ENCODE measurements around the gene KIAA0232. TPM values are rescaled to one million over a fixed set of nuclear protein-coding genes. Genes with fewer than 3 reads are reported as not detected.

The KIAA0232 gene
- total RNA-seq, 4 donors from 2014 or later, result 39.4 to 66.6 (median 47.1) TPM

DNA sequence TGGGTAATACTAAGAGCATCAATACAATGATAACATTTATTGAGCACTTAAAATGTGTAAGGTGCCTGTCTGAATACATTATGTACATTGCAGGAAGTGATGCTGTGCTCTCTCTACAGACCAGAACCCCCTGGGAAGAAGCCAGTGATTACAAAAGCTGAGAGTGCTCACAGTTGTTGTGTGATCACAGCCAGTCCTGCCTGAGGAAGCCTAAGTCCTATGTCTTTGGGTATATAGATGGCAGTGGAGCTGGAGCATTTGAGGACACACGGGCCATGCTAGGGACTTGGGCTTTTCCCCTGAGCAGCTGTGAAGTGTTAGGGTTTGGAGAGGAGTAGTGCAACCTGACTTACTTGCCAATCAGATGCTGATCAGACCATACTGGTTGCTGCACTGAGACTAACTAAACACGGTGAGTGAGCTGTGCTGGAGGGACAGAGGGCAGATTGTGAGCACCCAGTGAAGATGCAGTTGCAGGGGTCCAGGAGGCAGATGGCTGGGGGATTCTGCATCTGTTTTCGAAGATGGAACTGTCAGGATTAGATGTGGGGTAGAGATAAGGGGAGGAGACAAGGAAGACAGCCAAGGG lies 66.3 kb downstream of the KIAA0232 start:
- 82% methylated on average over 3 of the region's 3 CpGs; no CpG with 5 or more reads in 1 of the 2 donors for WGBS, 2 donors (ENCODE audit: low coverage in 1 of 2)
- ATAC-seq, result no peak

DNA sequence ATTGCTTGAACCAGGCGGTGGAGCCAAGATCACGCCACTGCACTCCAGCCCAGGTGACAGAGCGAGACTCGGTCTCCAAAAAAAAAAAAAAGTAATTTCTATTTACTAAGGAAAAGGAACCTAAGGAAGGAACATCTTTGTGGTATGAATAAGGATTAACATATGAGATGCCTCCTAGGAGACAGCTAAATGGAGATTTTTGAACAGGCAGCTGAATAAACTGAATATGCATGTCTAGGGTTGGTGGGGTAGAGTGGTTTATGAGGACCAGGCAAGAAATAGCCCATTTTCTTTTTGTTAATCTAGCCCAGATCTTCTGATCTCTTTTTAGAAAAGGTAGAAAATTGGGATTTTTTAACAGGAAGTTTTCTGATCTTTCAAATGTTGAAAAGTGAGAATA lies 67.2 kb downstream of the KIAA0232 start:
- WGBS, 2 donors (ENCODE audit: low coverage in 1 of 2), result 100% methylated on average over 2 of the region's 4 CpGs; no CpG with 5 or more reads in 1 of the 2 donors
- H3K9me3 ChIP-seq, result peaks cover 0 to 9% (median 0%) of the 10 kb centered on the region in 3 donors
- ATAC-seq, result no peak

More for the DNA sequence above, 66.3 kb downstream of the KIAA0232 start:
- TF ChIP-seq POLR2A (IDR thresholded peaks at IDR 0.05) (no peak), EP300 (IDR thresholded peaks at IDR 0.05) (no peak), POLR2AphosphoS5 (IDR thresholded peaks at IDR 0.05) (no peak)
- TF ChIP-seq, protein P1, sequence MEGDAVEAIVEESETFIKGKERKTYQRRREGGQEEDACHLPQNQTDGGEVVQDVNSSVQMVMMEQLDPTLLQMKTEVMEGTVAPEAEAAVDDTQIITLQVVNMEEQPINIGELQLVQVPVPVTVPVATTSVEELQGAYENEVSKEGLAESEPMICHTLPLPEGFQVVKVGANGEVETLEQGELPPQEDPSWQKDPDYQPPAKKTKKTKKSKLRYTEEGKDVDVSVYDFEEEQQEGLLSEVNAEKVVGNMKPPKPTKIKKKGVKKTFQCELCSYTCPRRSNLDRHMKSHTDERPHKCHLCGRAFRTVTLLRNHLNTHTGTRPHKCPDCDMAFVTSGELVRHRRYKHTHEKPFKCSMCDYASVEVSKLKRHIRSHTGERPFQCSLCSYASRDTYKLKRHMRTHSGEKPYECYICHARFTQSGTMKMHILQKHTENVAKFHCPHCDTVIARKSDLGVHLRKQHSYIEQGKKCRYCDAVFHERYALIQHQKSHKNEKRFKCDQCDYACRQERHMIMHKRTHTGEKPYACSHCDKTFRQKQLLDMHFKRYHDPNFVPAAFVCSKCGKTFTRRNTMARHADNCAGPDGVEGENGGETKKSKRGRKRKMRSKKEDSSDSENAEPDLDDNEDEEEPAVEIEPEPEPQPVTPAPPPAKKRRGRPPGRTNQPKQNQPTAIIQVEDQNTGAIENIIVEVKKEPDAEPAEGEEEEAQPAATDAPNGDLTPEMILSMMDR (IDR thresholded peaks at IDR 0.05), result no peak
- Histone ChIP-seq H3K27me3 (no peaks in the 10 kb centered on the region), H3K9me3 (peaks cover 0 to 9% (median 0%) of the 10 kb centered on the region in 3 donors), H3K36me3 (peaks cover 0 to 39% of the 10 kb centered on the region in 2 donors), H3K27ac (no peak overlapping the region), H3K4me3 (no peak overlapping the region), H3K4me1 (peaks cover 0 to 21% (median 3%) of the 10 kb centered on the region in 3 donors)

DNA sequence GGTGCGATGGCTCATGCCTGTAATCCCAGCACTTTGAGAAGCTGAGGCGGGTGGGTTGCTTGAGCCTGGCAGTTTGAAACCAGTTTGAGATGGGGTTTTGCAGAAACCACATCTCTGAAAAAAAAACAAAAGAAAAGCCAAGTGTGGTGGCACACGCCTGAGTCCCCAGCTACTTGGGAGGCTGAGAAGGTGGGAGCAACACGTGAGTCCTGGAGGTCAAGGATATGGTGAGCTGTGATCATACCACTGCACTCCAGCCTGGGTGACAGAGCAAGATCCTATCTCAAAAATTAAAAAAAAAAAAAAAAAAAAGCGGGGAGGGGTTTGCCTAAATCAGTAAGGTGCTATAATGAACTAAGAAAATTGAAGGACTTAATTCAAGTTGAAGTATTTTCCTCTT lies 68.9 kb downstream of the KIAA0232 start:
- H3K4me1 ChIP-seq, result peaks cover 0 to 41% (median 5%) of the 10 kb centered on the region in 3 donors
- ATAC-seq, result no peak
- no peak for TF ChIP-seq EP300 (IDR thresholded peaks at IDR 0.05)
- no peak for TF ChIP-seq POLR2AphosphoS5 (IDR thresholded peaks at IDR 0.05)
- TF ChIP-seq POLR2A (IDR thresholded peaks at IDR 0.05), result no peak
- TF ChIP-seq, protein P1 (IDR thresholded peaks at IDR 0.05), result no peak
- WGBS, 2 donors (ENCODE audit: low coverage in 1 of 2), result 90 to 96% methylated on average over 4 to 5 of the region's 5 CpGs
- H3K27me3 ChIP-seq, result no peaks in the 10 kb centered on the region
- peaks cover 0 to 22% of the 10 kb centered on the region in 2 donors for H3K36me3 ChIP-seq
- no peak overlapping the region for H3K4me3 ChIP-seq
- no peak overlapping the region for H3K27ac ChIP-seq
- H3K9me3 ChIP-seq, result peaks cover 0 to 9% (median 0%) of the 10 kb centered on the region in 3 donors

More for the DNA sequence above, 67.2 kb downstream of the KIAA0232 start:
- Histone ChIP-seq H3K4me1 (peaks cover 0 to 25% (median 3%) of the 10 kb centered on the region in 3 donors), H3K27ac (no peak overlapping the region), H3K36me3 (peaks cover 0 to 31% of the 10 kb centered on the region in 2 donors), H3K27me3 (no peaks in the 10 kb centered on the region), H3K4me3 (no peak overlapping the region)
- TF ChIP-seq EP300 (IDR thresholded peaks at IDR 0.05), result no peak
- TF ChIP-seq POLR2A (IDR thresholded peaks at IDR 0.05), result no peak
- TF ChIP-seq, protein P1 (IDR thresholded peaks at IDR 0.05), result no peak
- no peak for TF ChIP-seq POLR2AphosphoS5 (IDR thresholded peaks at IDR 0.05)

DNA sequence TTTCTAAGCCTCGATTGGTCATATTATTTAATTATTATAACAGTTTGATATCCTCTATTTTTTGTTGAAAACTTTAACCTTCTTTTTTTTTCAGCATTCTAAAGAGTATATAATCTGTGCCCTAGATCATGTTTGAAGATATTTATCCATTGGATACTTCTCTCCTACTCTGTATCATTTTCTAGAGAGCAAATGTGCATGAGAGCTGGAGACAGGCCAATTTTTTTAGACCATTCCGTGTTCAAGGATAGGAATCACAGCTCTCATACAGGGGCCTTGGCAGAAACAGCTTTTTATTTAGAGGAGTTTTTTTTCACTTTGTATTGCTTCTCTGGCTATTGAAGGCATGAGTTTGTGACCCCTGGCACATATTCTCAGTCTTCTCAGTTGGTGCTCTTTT lies 69.4 kb downstream of the KIAA0232 start:
- no peak for TF ChIP-seq POLR2AphosphoS5 (IDR thresholded peaks at IDR 0.05)
- no peak for TF ChIP-seq POLR2A (IDR thresholded peaks at IDR 0.05)
- TF ChIP-seq, protein P1 (IDR thresholded peaks at IDR 0.05), result no peak
- no peak for TF ChIP-seq EP300 (IDR thresholded peaks at IDR 0.05)
- Histone ChIP-seq H3K4me3 (no peak overlapping the region), H3K36me3 (peaks cover 0 to 22% of the 10 kb centered on the region in 2 donors), H3K4me1 (peaks cover 0 to 46% (median 6%) of the 10 kb centered on the region in 3 donors), H3K27ac (no peak overlapping the region), H3K9me3 (peaks cover 0 to 9% (median 0%) of the 10 kb centered on the region in 3 donors), H3K27me3 (no peaks in the 10 kb centered on the region)
- 50 to 76% methylated on average over 1 to 2 of the region's 2 CpGs for WGBS, 2 donors (ENCODE audit: low coverage in 1 of 2)
- ATAC-seq, result no peak

DNA sequence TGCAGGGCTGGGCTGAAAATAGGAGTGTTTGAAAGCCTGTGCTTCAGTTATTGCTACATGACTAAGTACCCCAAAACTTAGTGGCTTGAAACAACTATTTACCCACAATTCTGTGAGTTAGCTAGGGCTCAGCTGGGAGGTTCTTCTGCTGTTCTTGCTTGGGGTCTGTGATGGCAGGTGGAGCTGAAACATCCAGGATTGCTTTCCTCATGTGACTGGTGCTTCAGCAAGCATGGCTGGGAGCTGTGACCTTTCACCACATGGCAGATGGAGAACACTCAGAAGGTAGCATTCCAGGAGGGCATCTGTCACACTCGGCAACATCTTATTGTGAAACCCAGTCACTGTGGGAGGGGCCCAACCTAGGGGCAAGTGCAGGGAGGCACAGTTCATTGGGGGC lies 70.1 kb downstream of the KIAA0232 start:
- Histone ChIP-seq H3K27me3 (no peaks in the 10 kb centered on the region), H3K4me3 (no peak overlapping the region), H3K4me1 (peaks cover 0 to 46% (median 5%) of the 10 kb centered on the region in 3 donors), H3K27ac (no peak overlapping the region), H3K9me3 (peaks cover 0 to 9% (median 0%) of the 10 kb centered on the region in 3 donors), H3K36me3 (peaks cover 0 to 26% of the 10 kb centered on the region in 2 donors)
- no CpG with 5 or more reads among the region's 1 CpG for WGBS, 2 donors (ENCODE audit: low coverage in 1 of 2)
- TF ChIP-seq, protein P1 (IDR thresholded peaks at IDR 0.05), result no peak
- TF ChIP-seq EP300 (IDR thresholded peaks at IDR 0.05), result no peak
- TF ChIP-seq POLR2A (IDR thresholded peaks at IDR 0.05), result no peak
- no peak for ATAC-seq

All from gastroesophageal sphincter (tissue), 4 donors.